GM12891 (cell line): ENCODE results near the gene LIF.

Source experiments
- POLR2A ChIP-seq: IDR thresholded peaks from 2 replicates; pipeline ENCODE4 v1.6.1; 2011; ENCODE audit warnings: low read depth, low read length, control low read depth
- POLR2AphosphoS5 ChIP-seq: IDR thresholded peaks from 2 replicates; pipeline ENCODE4 v1.6.1; 2011; ENCODE audit warnings: low read depth, low read length, control low read depth
- SPI1 ChIP-seq: IDR thresholded peaks from 2 replicates; pipeline ENCODE4 v1.6.1; 2011; ENCODE audit warnings: low read depth, low read length, control low read depth

- TF ChIP-seq POLR2A: no peak
- TF ChIP-seq SPI1: no peak
- no peak for TF ChIP-seq POLR2AphosphoS5
Measured at GRCh38 chr22:30198152-30198825, 48.3 kb downstream of the LIF start.
